ENCODE results near the gene SMAP1. TPM values are rescaled to one million over a fixed set of nuclear protein-coding genes. Genes with fewer than 3 reads are reported as not detected.

The SMAP1 gene
- total RNA-seq, 1 donor from 2014 or later: 26.3 TPM

- H3K4me1 Mint-ChIP-seq (ENCODE audit: low read depth): peaks cover 4% of the 10 kb centered on the region
- H3K4me3 Mint-ChIP-seq: no peak overlapping the region
- H3K27ac Mint-ChIP-seq: no peak overlapping the region
- intact Hi-C loops (cut with micrococcal nuclease): no loop called here
- no peaks in the 10 kb centered on the region for H3K9me3 Mint-ChIP-seq
- H3K36me3 Mint-ChIP-seq (ENCODE audit: low read depth): no peaks in the 10 kb centered on the region
- DNase-seq (ENCODE audit: low spot score): no peak
- no peaks in the 10 kb centered on the region for H3K27me3 Mint-ChIP-seq (ENCODE audit: insufficient read depth)
Observed at GRCh38 chr6:70838907-70839285, 171.2 kb downstream of the SMAP1 start.

DNA sequence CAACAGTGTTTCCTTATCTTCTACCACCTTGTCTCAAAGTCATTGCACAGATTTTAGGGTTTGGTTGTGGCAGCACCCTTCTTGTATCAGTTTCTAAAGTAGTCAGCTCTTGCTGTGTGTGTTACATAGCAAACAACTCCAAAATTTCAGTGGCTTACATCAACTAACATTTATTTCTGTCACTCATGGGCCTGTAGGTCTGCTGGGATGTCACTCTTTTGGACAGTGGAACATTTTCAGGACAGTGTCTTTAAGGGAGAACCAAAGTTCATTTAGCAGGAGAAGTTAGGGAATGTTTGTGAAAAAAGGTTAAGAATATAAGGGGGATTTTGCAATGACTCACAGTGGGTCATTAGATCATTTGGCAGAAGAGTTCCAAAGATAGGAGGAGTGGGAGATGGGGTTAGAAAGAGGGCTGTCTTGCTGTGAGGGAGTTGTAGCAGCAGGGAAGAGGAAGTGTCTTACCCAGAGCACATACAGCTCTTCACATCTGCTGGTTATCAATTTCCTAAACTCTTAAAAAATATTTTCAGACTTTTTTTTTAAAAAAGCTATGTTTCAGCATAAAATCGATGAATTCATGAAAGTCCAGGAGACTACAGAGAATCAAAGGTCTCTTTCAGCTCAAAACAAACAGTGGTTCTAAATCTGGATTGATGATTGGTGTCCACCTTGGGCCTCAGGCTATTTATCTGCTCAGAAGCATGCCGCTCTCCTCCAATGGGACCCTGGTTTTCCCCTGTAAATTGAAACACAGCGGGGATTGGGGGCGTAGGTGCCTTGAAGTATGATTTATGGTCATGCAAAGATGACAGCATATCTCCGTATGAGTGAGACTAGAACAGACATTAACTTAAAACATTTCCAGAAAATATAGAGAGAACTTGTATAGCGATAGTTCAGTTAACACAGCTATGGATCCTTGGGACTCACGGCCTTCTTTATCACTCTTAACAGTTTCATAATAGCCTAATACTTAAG, 171.9 kb downstream of the SMAP1 start:
- no peaks in the 10 kb centered on the region for H3K36me3 Mint-ChIP-seq (ENCODE audit: low read depth)
- no peaks in the 10 kb centered on the region for H3K9me3 Mint-ChIP-seq
- H3K27ac Mint-ChIP-seq: no peak overlapping the region
- H3K4me1 Mint-ChIP-seq (ENCODE audit: low read depth): peaks cover 4% of the 10 kb centered on the region
- H3K27me3 Mint-ChIP-seq (ENCODE audit: insufficient read depth): no peaks in the 10 kb centered on the region
- DNase-seq (ENCODE audit: low spot score): no peak
- intact Hi-C loops (cut with micrococcal nuclease): no loop called here
- H3K4me3 Mint-ChIP-seq: no peak overlapping the region

DNA sequence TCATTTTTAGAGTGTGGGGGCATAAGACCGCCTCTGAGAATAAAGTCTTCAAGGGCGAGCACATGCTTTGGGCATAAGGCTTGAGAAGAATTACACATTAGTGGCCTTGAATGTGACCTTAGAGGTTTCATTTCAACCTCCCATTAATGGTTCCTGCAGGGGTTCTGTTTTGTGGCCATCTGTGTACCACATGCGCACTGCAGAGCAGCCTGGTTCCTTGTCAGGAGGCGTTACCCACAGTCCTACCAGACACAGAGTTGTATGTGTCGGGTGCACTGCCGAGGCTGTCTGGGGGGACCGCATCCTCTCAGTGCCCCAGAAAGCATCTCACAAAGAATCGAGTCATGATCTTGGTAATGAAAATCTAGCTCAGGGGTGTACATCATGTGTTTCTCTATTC, 173.4 kb downstream of the SMAP1 start:
- intact Hi-C loops (cut with micrococcal nuclease): no loop called here
- H3K4me3 Mint-ChIP-seq: no peak overlapping the region
- no peaks in the 10 kb centered on the region for H3K9me3 Mint-ChIP-seq
- H3K36me3 Mint-ChIP-seq (ENCODE audit: low read depth): peaks cover 3% of the 10 kb centered on the region
- peaks cover 4% of the 10 kb centered on the region for H3K4me1 Mint-ChIP-seq (ENCODE audit: low read depth)
- no peak overlapping the region for H3K27ac Mint-ChIP-seq
- no peaks in the 10 kb centered on the region for H3K27me3 Mint-ChIP-seq (ENCODE audit: insufficient read depth)
- no peak for DNase-seq (ENCODE audit: low spot score)

DNA sequence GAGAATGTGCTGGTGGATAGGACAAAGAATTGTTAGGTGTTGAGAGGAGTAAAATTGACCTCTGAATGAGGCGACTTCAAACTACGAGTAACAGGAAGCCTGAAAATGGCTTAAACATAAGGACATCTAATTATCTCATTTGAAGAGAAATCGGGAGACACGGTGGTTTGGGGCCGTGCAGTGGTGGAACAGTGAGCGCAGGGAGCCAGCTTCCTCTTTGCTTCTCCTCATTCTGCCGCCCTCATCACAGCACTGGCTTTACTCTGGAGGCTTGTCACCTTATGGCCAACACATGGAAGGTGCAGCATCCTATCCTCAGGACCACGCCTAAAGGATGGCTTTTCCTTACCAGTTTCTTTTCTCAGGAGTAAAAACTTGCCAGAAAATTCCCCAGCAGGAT, 174.9 kb downstream of the SMAP1 start:
- no peak overlapping the region for H3K27ac Mint-ChIP-seq
- peaks cover 5% of the 10 kb centered on the region for H3K36me3 Mint-ChIP-seq (ENCODE audit: low read depth)
- intact Hi-C loops (cut with micrococcal nuclease): no loop called here
- no peaks in the 10 kb centered on the region for H3K9me3 Mint-ChIP-seq
- no peak for DNase-seq (ENCODE audit: low spot score)
- no peak overlapping the region for H3K4me3 Mint-ChIP-seq
- no peaks in the 10 kb centered on the region for H3K27me3 Mint-ChIP-seq (ENCODE audit: insufficient read depth)
- peaks cover 4% of the 10 kb centered on the region for H3K4me1 Mint-ChIP-seq (ENCODE audit: low read depth)

GRCh38 chr6:70843328-70843918, 175.7 kb downstream of the SMAP1 start:
- intact Hi-C loops (cut with micrococcal nuclease): no loop called here
- Mint-ChIP-seq H3K27ac (no peak overlapping the region), H3K36me3 (ENCODE audit: low read depth) (peaks cover 5% of the 10 kb centered on the region), H3K27me3 (ENCODE audit: insufficient read depth) (no peaks in the 10 kb centered on the region), H3K4me3 (no peak overlapping the region), H3K4me1 (ENCODE audit: low read depth) (peaks cover 4% of the 10 kb centered on the region), H3K9me3 (no peaks in the 10 kb centered on the region)
- no peak for DNase-seq (ENCODE audit: low spot score)

DNA sequence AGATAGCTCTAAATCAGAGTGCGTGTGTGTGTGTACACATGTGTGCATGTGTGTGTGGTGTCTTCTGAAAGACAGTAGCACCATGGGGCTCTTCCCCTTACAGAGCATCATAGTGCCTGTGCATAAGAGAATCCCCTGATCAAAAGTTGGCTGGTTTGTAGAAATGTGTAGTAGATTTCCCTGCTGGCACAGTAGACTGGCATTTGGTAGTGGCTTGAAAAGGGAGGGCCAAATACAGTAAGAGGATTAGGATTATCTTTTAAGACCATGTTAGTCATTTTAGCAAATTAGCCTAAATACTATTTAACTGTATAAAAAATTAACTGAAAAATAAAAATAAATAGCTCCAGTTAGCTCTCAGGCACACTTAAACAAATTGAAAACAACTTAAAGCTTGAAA, 176.6 kb downstream of the SMAP1 start:
- H3K4me1 Mint-ChIP-seq (ENCODE audit: low read depth): peaks cover 2% of the 10 kb centered on the region
- intact Hi-C loops (cut with micrococcal nuclease): no loop called here
- H3K27ac Mint-ChIP-seq: no peak overlapping the region
- H3K9me3 Mint-ChIP-seq: no peaks in the 10 kb centered on the region
- peaks cover 5% of the 10 kb centered on the region for H3K36me3 Mint-ChIP-seq (ENCODE audit: low read depth)
- no peak for DNase-seq (ENCODE audit: low spot score)
- H3K4me3 Mint-ChIP-seq: no peak overlapping the region
- no peaks in the 10 kb centered on the region for H3K27me3 Mint-ChIP-seq (ENCODE audit: insufficient read depth)

DNA sequence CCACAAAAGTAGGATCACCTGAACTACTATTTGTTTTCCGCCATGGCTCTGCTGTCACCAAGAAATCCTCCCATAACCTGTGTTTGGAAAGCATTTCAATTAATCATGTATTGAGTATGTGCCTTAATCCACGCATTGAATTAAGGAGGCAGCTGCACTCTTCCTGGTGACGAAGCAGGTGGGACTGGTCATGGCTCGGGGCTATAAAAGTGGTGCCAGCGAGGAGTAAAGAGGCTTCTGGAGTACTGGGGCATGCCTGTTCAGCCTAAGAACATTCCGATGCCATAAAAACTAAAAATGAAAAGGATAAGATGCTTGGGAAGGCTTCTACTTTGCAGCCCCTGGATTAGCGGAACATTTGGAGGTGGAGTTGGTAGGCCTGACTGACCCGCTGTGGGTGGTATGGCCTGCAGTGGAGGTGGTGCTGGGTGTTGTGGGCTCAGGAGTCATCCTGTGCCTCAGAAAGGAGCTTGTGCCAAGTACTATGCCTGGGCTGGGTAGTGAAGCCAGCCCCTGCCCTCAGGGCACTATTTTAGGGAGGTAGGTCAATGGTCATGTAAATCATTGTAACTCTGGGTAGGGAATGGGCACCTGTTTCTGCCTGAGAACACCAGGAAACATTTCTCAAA, 178.6 kb downstream of the SMAP1 start:
- H3K27ac Mint-ChIP-seq: no peak overlapping the region
- intact Hi-C loops (cut with micrococcal nuclease): no loop called here
- no peaks in the 10 kb centered on the region for H3K27me3 Mint-ChIP-seq (ENCODE audit: insufficient read depth)
- DNase-seq (ENCODE audit: low spot score): no peak
- H3K36me3 Mint-ChIP-seq (ENCODE audit: low read depth): peaks cover 5% of the 10 kb centered on the region
- no peaks in the 10 kb centered on the region for H3K9me3 Mint-ChIP-seq
- no peaks in the 10 kb centered on the region for H3K4me1 Mint-ChIP-seq (ENCODE audit: low read depth)
- H3K4me3 Mint-ChIP-seq: no peak overlapping the region

GRCh38 chr6:70847106-70848084, 179.7 kb downstream of the SMAP1 start:
- Mint-ChIP-seq H3K4me1 (ENCODE audit: low read depth) (no peaks in the 10 kb centered on the region), H3K36me3 (ENCODE audit: low read depth) (peaks cover 5% of the 10 kb centered on the region), H3K9me3 (no peaks in the 10 kb centered on the region), H3K27me3 (ENCODE audit: insufficient read depth) (no peaks in the 10 kb centered on the region), H3K4me3 (no peak overlapping the region), H3K27ac (no peak overlapping the region)
- intact Hi-C loops (cut with micrococcal nuclease): no loop called here
- no peak for DNase-seq (ENCODE audit: low spot score)

DNA sequence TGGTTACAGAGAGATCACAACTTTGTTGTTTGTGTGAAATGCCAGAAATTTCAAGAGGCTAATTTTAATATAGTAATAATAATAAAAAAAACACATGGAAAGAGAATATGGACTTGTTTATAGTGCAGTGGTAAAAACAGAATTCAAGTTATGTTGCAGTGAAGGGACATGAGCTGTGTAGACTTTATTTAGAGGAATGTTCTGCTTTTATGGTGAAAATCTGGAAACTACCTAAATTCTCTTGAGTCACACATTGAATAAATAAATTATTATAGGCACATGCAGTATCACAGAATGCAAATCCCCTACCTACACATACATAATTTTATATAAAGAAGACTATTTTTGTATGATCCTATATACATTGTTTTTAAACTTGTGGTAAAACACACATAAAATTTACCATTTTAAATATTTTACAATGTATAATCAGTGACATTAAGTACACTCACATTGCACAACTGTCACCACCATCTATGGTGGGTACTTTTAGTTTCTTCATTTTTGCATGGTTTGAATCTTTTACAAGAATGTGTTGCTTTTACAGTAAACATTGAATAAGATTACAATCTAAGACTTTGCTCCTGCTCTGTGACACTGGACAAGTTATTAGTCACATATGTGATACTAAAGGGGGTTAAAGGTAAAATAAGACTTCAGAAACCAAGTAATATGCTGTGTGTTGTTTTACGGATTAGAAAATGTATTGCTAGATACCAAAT, 181.8 kb downstream of the SMAP1 start:
- no peak overlapping the region for H3K4me3 Mint-ChIP-seq
- H3K36me3 Mint-ChIP-seq (ENCODE audit: low read depth): peaks cover 5% of the 10 kb centered on the region
- intact Hi-C loops (cut with micrococcal nuclease): no loop called here
- no peak for DNase-seq (ENCODE audit: low spot score)
- no peaks in the 10 kb centered on the region for H3K9me3 Mint-ChIP-seq
- H3K27ac Mint-ChIP-seq: no peak overlapping the region
- H3K27me3 Mint-ChIP-seq (ENCODE audit: insufficient read depth): no peaks in the 10 kb centered on the region
- no peaks in the 10 kb centered on the region for H3K4me1 Mint-ChIP-seq (ENCODE audit: low read depth)

- no peak overlapping the region for H3K27ac Mint-ChIP-seq
Observed at GRCh38 chr6:70852667-70853246, 185.1 kb downstream of the SMAP1 start.

DNA sequence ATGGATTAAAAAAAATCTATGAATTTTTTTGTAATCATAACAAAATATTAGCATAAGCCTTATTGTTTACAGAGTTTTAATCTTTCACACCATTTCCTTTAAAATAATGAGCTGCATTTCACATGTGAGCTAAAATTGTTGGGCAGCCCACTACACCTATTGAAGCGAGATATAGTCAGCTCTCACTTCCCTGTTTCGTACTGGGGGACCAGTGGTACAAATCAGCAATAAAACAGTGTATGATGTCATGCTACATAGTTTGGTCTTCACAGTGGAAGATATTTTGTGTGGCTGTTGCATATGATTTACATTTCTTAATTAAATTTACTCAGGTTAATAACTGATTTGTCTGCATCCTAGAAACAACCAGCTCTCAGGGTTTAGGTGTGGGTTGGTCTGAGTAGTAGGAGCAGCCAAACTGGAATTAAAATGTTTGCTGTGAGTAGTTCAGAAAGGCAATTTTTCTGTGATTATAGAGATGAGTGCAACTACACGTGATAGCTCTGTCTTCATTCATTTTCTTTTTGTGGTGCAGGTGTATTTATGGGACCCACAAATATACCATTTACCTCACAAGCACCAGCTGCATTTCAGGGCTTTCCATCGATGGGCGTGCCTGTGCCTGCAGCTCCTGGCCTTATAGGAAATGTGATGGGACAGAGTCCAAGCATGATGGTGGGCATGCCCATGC, 189.8 kb downstream of the SMAP1 start:
- no peak overlapping the region for H3K27ac Mint-ChIP-seq
- peaks cover 15% of the 10 kb centered on the region for H3K36me3 Mint-ChIP-seq (ENCODE audit: low read depth)
- no peaks in the 10 kb centered on the region for H3K4me1 Mint-ChIP-seq (ENCODE audit: low read depth)
- H3K4me3 Mint-ChIP-seq: no peak overlapping the region
- no peaks in the 10 kb centered on the region for H3K9me3 Mint-ChIP-seq
- no peaks in the 10 kb centered on the region for H3K27me3 Mint-ChIP-seq (ENCODE audit: insufficient read depth)
- intact Hi-C loops (cut with micrococcal nuclease): no loop called here
- DNase-seq (ENCODE audit: low spot score): no peak

More at GRCh38 chr6:70852667-70853246, 185.1 kb downstream of the SMAP1 start:
- H3K4me1 Mint-ChIP-seq (ENCODE audit: low read depth): no peaks in the 10 kb centered on the region
- intact Hi-C loops (cut with micrococcal nuclease): no loop called here
- H3K9me3 Mint-ChIP-seq: no peaks in the 10 kb centered on the region
- peaks cover 1% of the 10 kb centered on the region for H3K36me3 Mint-ChIP-seq (ENCODE audit: low read depth)
- no peak for DNase-seq (ENCODE audit: low spot score)
- no peaks in the 10 kb centered on the region for H3K27me3 Mint-ChIP-seq (ENCODE audit: insufficient read depth)
- no peak overlapping the region for H3K4me3 Mint-ChIP-seq

All from activated T-helper 1 cell treated with anti-CD3 and anti-CD28 coated beads, Interleukin-12 subunit alpha, Interleukin-12 subunit beta, Interleukin-2, Interleukin-4 antibody, amounts not matched to agents 30 ng/mL and 10 ng/mL and 1 ng/mL, durations not matched to agents 14 hours and 24 hours and 36 hours (primary cell).